Hepatocyte (in vitro differentiated cells): ENCODE data around the gene BMP10. TPM values are rescaled to one million over a fixed set of nuclear protein-coding genes. Genes with fewer than 3 reads are reported as not detected.

ENCODE experiments used
- DNase-seq: peaks from one replicate; pipeline ENCODE4 v3.0.0-alpha.2; 2016; ENCODE audit warnings: low spot score
- H2AFZ ChIP-seq: fragments of 200-600 bp; sonication (generic); 2 replicates; pipeline ENCODE4 v1.6.0; 2016; ENCODE audit warnings: antibody characterized with exemption, mild to moderate bottlenecking
- H3K27ac ChIP-seq: fragments of 200-600 bp; sonication (generic); 2 replicates; pipeline ENCODE4 v1.5.1; 2016; ENCODE audit warnings: mild to moderate bottlenecking
- H3K27me3 ChIP-seq: fragments of 200-600 bp; sonication (generic); 2 replicates; pipeline ENCODE4 v1.6.1; 2016
- H3K36me3 ChIP-seq: fragments of 200-600 bp; sonication (generic); replicated peaks from 2 replicates; pipeline ENCODE4 v1.5.1; 2016; ENCODE audit warnings: low read depth; ENCODE audit not compliant: insufficient read depth
- H3K4me1 ChIP-seq: fragments of 200-600 bp; sonication (generic); 2 replicates; pipeline ENCODE4 v1.5.1; 2016; ENCODE audit warnings: mild to moderate bottlenecking, moderate library complexity; ENCODE audit not compliant: insufficient read depth
- H3K4me2 ChIP-seq: fragments of 200-600 bp; sonication (generic); 2 replicates; pipeline ENCODE4 v1.6.0; 2016
- H3K4me3 ChIP-seq: fragments of 200-600 bp; sonication (generic); 2 replicates; pipeline ENCODE4 v1.5.1; 2016; ENCODE audit warnings: mild to moderate bottlenecking
- H3K79me2 ChIP-seq: fragments of 200-600 bp; sonication (generic); 2 replicates; pipeline ENCODE4 v1.6.0; 2017; ENCODE audit warnings: mild to moderate bottlenecking
- H3K9me2 ChIP-seq: fragments of 200-600 bp; sonication (generic); replicated peaks from 2 replicates; pipeline ENCODE4 v1.6.0; 2017; ENCODE audit warnings: mild to moderate bottlenecking; ENCODE audit not compliant: insufficient read depth
- H3K9me3 ChIP-seq: fragments of 200-600 bp; sonication (generic); 2 replicates; pipeline ENCODE4 v1.5.1; 2016; ENCODE audit warnings: low read depth, mild to moderate bottlenecking
- H4K20me1 ChIP-seq: fragments of 200-600 bp; sonication (generic); 2 replicates; pipeline ENCODE4 v1.6.0; 2016; ENCODE audit warnings: mild to moderate bottlenecking; ENCODE audit not compliant: insufficient read depth, poor library complexity, severe bottlenecking
- EZH2 ChIP-seq: fragments of 200-600 bp; sonication (generic); IDR thresholded peaks from 2 replicates; pipeline ENCODE4 v1.6.1; 2016; ENCODE audit warnings: antibody characterized with exemption, mild to moderate bottlenecking, borderline replicate concordance
- EZH2phosphoT487 ChIP-seq: fragments of 200-600 bp; sonication (generic); IDR thresholded peaks from one replicate; pipeline ENCODE4 v1.6.1; 2018; ENCODE audit warnings: antibody characterized with exemption, mild to moderate bottlenecking, low read depth, moderate library complexity; ENCODE audit not compliant: unreplicated experiment, severe bottlenecking
- WGBS: methylation state at CpG from one replicate; pipeline ENCODE4 v1.1.6; 2016; ENCODE audit warnings: low lambda C conversion rate; ENCODE audit errors: missing lambda C conversion rate; 5-methylcytosine and 5-hydroxymethylcytosine counted together
- polyA plus RNA-seq: library from polyadenylated mRNA; unstranded; fragments of >200 nt; fragmentation: Nextera tagmentation; extraction: Ambion mirVana; gene quantifications from 2 replicates; pipeline ENCODE4 v1.2.1, GENCODE V29; 2016
- total RNA-seq: library from RNA; depleted of rRNA; stranded (reverse); fragments of >200 nt; gene quantifications from 2 replicates; pipeline ENCODE4 v1.2.3, GENCODE V29; 2014
- TF ChIP-seq, protein P1 (sequence below): fragments of 200-600 bp; sonication (generic); IDR thresholded peaks from 2 replicates; pipeline ENCODE4 v1.5.1; 2016; ENCODE audit warnings: antibody characterized with exemption, mild to moderate bottlenecking; ENCODE audit not compliant: poor library complexity

BMP10 gene
- total and polyA plus RNA-seq, 2 experiments from 2014 or later, result 0.27 TPM; not detected in 1

DNA sequence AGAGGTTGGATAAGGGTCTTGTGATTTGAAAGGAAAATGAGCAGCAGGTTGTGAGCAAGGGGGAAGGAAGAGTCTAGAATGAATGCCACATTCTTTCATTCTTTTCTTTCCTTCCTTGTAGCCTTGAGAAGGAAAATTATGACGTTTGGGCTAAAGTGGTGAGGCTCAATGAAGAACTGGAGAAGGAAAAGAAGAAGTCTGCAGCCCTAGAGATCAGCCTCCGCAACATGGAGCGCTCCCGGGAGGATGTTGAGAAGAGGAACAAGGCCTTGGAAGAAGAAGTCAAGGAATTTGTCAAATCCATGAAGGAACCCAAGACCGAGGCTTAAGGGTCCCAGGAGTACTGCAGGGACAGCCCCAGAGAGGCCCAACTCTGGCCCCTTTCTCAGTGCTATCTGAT, 45.3 kb downstream of the BMP10 start:
- Histone ChIP-seq H3K9me2 (no peaks in the 10 kb centered on the region), H2AFZ (no peak overlapping the region), H3K36me3 (no peaks in the 10 kb centered on the region), H3K4me2 (no peak overlapping the region), H3K27ac (no peak overlapping the region), H3K9me3 (no peaks in the 10 kb centered on the region), H3K4me3 (no peak overlapping the region), H3K79me2 (no peaks in the 10 kb centered on the region), H4K20me1 (no peaks in the 10 kb centered on the region), H3K4me1 (peaks cover 14% of the 10 kb centered on the region), H3K27me3 (no peaks in the 10 kb centered on the region)
- no peak for DNase-seq
- TF ChIP-seq, protein P1, sequence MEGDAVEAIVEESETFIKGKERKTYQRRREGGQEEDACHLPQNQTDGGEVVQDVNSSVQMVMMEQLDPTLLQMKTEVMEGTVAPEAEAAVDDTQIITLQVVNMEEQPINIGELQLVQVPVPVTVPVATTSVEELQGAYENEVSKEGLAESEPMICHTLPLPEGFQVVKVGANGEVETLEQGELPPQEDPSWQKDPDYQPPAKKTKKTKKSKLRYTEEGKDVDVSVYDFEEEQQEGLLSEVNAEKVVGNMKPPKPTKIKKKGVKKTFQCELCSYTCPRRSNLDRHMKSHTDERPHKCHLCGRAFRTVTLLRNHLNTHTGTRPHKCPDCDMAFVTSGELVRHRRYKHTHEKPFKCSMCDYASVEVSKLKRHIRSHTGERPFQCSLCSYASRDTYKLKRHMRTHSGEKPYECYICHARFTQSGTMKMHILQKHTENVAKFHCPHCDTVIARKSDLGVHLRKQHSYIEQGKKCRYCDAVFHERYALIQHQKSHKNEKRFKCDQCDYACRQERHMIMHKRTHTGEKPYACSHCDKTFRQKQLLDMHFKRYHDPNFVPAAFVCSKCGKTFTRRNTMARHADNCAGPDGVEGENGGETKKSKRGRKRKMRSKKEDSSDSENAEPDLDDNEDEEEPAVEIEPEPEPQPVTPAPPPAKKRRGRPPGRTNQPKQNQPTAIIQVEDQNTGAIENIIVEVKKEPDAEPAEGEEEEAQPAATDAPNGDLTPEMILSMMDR, result no peak
- WGBS, result 93% methylated on average over 5 of the region's 5 CpGs

DNA sequence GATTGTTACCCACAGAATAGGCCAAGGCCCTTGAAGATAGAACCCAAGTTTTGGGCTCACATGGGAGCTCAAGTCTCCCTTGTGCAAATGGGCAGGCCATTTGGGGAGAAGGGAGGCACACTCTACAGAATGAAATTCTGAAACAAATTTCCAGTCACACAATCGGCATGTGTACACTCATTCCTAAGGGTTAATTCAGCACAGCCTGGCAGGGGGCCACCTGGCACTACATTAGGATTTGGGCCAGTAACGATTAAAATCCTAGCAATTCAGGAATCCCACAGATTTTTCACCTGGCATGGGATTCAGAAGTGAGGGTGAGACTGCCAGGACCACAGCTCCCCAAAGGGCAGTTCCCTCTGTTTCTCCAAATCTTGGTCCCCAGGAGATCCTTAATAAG, 46.4 kb downstream of the BMP10 start:
- no peaks in the 10 kb centered on the region for H3K36me3 ChIP-seq
- H3K27me3 ChIP-seq, result no peaks in the 10 kb centered on the region
- no peak for DNase-seq
- no peaks in the 10 kb centered on the region for H3K9me3 ChIP-seq
- H3K9me2 ChIP-seq, result no peaks in the 10 kb centered on the region
- no peaks in the 10 kb centered on the region for H4K20me1 ChIP-seq
- no peak overlapping the region for H3K4me2 ChIP-seq
- no peak overlapping the region for H3K4me3 ChIP-seq
- H3K4me1 ChIP-seq, result peaks cover 14% of the 10 kb centered on the region
- WGBS, result 93% methylated on average over 2 of the region's 2 CpGs
- TF ChIP-seq EZH2phosphoT487 (no peak), EZH2 (no peak)
- TF ChIP-seq, protein P1, result no peak
- no peak overlapping the region for H2AFZ ChIP-seq
- H3K79me2 ChIP-seq, result no peaks in the 10 kb centered on the region
- H3K27ac ChIP-seq, result no peak overlapping the region

DNA sequence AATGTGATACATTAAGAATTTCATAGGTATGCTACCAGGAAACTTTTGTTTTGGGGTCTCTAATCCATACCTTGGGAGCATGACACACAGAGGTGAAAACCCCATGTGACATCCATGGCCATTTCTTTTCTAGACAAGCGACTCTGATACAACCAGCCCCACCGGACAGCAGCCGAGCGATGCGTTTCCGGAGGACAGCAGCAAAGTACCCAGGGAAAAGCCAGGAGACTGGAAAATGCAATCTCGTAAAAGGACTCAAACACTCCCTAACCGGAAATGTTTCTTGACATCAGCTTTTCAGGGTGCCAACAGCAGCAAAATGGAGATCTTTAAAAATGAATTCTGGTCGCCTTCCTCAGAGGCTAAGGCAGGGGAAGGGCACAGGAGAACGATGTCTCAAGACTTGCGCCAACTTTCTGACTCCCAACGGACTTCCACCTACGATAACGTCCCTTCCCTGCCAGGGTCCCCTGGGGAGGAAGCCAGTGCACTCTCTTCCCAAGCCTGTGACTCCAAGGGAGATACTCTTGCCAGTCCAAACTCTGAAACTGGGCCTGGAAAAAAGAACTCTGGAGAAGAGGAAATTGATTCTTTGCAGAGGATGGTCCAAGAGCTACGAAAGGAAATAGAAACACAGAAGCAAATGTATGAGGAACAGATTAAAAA, 48.9 kb downstream of the BMP10 start:
- Histone ChIP-seq H3K4me3 (no peak overlapping the region), H3K27me3 (no peaks in the 10 kb centered on the region), H3K9me2 (no peaks in the 10 kb centered on the region), H3K4me2 (no peak overlapping the region), H3K79me2 (no peaks in the 10 kb centered on the region), H4K20me1 (no peaks in the 10 kb centered on the region), H2AFZ (no peak overlapping the region), H3K36me3 (no peaks in the 10 kb centered on the region), H3K9me3 (no peaks in the 10 kb centered on the region), H3K27ac (no peak overlapping the region), H3K4me1 (no peaks in the 10 kb centered on the region)
- DNase-seq, result no peak
- WGBS, result 86% methylated on average over 15 of the region's 15 CpGs
- TF ChIP-seq, protein P1, result no peak
- no peak for TF ChIP-seq EZH2
- no peak for TF ChIP-seq EZH2phosphoT487

DNA sequence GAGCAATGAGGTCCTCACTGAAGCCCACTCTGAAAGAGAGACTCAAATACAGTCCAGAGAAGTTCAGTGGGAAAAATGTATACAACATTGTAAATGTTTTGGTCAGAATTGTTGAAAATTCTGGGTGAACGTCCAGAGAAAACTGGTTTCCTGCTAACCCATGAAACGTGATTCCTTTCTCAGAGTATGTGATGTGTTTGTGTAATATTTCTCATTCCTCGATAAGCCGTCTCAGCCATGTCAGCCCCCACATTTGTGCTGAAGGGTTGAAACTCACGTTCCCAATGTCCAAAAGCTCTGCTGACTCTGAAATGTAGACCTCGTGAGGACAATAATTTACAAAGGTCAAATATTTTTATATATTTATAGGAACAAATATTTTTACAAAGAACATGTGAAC, 51.6 kb downstream of the BMP10 start:
- Histone ChIP-seq H3K36me3 (no peaks in the 10 kb centered on the region), H3K79me2 (no peaks in the 10 kb centered on the region), H3K27me3 (no peaks in the 10 kb centered on the region), H2AFZ (no peak overlapping the region), H3K4me2 (no peak overlapping the region), H3K27ac (no peak overlapping the region), H3K4me1 (no peaks in the 10 kb centered on the region), H3K4me3 (no peak overlapping the region), H3K9me2 (no peaks in the 10 kb centered on the region), H3K9me3 (no peaks in the 10 kb centered on the region), H4K20me1 (no peaks in the 10 kb centered on the region)
- WGBS, result 82% methylated on average over 6 of the region's 6 CpGs
- no peak for TF ChIP-seq EZH2phosphoT487
- no peak for TF ChIP-seq EZH2
- DNase-seq, result no peak
